ENCODE data around the gene DOC2A.

DOC2A gene

DNA sequence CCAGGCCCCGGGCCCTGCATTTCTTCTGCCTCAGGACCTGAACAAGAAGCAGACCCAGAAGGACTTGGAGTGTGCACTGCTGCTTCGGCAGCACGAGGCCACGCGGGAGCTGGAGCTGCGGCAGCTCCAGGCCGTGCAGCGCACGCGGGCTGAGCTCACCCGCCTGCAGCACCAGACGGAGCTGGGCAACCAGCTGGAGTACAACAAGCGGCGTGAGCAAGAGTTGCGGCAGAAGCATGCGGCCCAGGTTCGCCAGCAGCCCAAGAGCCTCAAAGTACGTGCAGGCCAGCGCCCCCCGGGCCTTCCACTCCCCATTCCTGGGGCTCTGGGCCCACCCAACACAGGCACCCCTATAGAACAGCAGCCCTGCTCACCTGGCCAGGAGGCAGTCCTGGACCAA, 24.6 kb downstream of the DOC2A start:
- no peak overlapping the region for H3K4me3 ChIP-seq (ENCODE audit: low read depth, low read length)

DNA sequence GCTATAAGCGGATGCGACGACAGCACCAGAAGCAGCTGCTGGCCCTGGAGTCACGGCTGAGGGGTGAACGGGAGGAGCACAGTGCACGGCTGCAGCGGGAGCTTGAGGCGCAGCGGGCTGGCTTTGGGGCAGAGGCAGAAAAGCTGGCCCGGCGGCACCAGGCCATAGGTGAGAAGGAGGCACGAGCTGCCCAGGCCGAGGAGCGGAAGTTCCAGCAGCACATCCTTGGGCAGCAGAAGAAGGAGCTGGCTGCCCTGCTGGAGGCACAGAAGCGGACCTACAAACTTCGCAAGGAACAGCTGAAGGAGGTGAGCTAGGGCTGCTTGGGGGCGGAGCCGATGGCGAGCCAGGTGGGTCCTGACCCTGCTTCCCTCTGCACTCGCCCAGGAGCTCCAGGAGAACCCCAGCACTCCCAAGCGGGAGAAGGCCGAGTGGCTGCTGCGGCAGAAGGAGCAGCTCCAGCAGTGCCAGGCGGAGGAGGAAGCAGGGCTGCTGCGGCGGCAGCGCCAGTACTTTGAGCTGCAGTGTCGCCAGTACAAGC, 25.5 kb downstream of the DOC2A start:
- no peak overlapping the region for H3K4me3 ChIP-seq (ENCODE audit: low read depth, low read length)
- TF ChIP-seq, protein P1, sequence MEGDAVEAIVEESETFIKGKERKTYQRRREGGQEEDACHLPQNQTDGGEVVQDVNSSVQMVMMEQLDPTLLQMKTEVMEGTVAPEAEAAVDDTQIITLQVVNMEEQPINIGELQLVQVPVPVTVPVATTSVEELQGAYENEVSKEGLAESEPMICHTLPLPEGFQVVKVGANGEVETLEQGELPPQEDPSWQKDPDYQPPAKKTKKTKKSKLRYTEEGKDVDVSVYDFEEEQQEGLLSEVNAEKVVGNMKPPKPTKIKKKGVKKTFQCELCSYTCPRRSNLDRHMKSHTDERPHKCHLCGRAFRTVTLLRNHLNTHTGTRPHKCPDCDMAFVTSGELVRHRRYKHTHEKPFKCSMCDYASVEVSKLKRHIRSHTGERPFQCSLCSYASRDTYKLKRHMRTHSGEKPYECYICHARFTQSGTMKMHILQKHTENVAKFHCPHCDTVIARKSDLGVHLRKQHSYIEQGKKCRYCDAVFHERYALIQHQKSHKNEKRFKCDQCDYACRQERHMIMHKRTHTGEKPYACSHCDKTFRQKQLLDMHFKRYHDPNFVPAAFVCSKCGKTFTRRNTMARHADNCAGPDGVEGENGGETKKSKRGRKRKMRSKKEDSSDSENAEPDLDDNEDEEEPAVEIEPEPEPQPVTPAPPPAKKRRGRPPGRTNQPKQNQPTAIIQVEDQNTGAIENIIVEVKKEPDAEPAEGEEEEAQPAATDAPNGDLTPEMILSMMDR (IDR thresholded peaks at IDR 0.05; ENCODE audit: borderline replicate concordance, insufficient read depth, low read depth, low read length), result no peak

More for the DNA sequence above, 24.6 kb downstream of the DOC2A start:
- TF ChIP-seq, protein P1 (IDR thresholded peaks at IDR 0.05; ENCODE audit: borderline replicate concordance, insufficient read depth, low read depth, low read length), result no peak

DNA sequence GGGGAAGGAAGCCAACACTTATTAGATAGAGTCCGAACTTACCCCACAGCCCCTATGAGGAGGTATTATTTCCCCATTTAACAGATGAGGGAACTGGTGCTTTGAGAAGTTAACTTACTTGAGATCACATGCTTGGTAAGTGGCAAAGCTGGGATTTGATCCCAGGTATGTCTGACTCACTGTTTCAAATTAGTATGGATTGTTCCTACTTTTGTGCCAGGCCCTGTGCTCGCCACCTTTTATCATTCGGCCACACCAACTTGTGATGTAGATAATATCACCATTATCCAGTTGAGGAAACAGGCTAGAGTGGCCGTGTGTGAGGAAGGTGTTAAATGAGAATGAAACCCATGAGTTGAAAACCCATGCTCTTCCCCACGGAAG, 26.1 kb downstream of the DOC2A start:
- TF ChIP-seq, protein P1 (IDR thresholded peaks at IDR 0.05; ENCODE audit: borderline replicate concordance, insufficient read depth, low read depth, low read length), result no peak
- no peak overlapping the region for H3K4me3 ChIP-seq (ENCODE audit: low read depth, low read length)

DNA sequence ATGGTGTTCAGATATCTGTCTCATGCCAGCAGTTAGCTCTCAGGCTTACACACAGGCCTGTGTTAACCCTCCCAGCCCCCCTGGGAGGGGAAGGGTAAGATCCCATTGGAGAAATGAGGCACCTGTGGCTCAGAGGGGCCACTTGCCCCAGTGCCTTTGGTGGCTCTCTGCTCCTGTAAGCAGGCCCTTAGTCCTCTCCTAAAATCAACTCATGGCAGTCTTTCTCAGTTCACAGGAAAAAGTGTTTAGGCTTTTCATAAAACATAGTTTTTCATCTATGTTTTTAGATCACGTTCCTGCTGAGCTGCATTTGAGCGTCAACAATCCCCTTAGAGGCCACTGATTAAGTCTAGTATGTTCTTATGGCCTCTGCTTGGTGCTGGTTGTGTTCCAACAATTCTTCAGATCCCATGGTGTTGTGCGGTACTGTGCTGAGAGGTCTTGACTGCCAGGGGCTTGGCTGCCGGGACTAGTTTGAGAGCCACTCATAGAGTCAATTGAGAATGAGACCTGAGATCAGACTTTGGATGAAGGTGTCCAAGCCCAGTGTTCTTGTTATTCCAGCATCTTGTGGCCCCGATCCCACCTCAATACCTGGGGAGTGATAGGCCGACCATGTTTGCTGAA, 26.6 kb downstream of the DOC2A start:
- TF ChIP-seq, protein P1 (IDR thresholded peaks at IDR 0.05; ENCODE audit: borderline replicate concordance, insufficient read depth, low read depth, low read length), result no peak
- H3K4me3 ChIP-seq (ENCODE audit: low read depth, low read length), result no peak overlapping the region

DNA sequence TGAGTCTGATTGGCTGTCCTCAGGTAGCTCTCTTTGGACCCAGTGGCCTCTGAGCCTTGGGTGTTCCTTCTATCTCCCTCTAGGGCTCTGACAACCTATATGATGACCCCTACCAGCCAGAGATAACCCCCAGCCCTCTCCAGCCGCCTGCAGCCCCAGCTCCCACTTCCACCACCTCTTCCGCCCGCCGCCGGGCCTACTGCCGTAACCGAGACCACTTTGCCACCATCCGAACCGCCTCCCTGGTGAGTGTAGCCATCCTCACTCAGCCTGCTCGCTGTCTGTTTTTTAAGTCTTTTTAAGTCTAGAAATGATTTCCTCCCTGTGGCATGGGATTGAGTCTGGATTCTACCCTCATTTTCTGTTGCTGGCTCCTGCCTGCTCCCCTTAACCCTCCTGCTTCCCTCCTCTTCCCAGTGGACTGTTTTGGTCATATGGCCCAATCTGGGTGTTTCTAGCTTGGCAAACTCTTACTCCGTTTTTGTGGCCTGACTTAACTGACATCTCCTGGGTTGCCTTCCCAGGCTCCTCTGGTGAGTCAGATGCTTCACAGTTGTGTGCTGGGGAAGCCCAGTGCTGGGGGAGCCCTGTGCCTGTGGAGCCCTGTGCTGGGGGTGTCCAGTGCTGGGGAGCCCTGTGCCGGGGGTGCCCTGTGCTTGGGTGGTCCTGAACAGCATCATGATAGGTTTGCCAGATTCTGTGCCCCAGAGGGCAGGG, 27.2 kb downstream of the DOC2A start:
- TF ChIP-seq, protein P1 (IDR thresholded peaks at IDR 0.05; ENCODE audit: borderline replicate concordance, insufficient read depth, low read depth, low read length), result no peak
- no peak overlapping the region for H3K4me3 ChIP-seq (ENCODE audit: low read depth, low read length)

DNA sequence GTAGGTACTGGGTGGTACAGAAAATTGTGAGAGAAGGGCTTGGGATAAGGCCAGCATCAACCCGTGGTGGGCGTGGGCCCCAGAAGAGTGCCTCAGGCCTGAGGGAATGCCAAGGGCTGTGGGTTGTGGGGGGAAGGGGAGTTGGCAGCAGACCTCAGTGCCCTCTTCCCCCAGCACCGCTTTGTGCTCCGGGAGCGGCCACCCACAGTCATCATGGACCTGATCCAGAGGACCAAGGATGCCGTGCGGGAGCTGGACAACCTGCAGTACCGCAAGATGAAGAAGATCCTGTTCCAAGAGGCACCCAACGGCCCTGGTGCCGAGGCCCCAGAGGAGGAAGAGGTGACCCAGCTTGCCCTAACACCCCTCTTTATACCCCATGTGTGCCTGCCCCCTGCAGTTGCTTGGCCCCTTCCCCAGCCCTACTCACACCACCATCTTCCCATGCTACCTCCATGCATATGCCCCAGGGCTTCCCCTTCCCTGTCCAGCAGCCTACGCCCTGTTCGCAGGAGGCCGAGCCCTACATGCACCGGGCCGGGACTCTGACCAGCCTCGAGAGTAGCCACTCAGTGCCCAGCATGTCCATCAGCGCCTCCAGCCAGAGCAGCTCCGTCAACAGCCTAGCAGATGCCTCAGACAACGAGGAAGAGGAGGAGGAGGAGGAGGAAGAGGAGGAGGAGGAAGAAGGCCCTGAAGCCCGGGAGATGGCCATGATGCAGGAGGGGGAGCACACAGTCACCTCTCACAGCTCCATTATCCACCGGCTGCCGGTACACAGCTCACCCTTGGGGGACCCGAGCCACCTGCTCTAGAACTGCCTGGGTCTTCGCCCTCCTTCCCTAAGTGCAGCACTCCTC, 28.0 kb downstream of the DOC2A start:
- TF ChIP-seq, protein P1 (IDR thresholded peaks at IDR 0.05; ENCODE audit: borderline replicate concordance, insufficient read depth, low read depth, low read length), result no peak
- H3K4me3 ChIP-seq (ENCODE audit: low read depth, low read length), result no peak overlapping the region

Data from GM12875 (cell line).